ENCODE data around the gene PITPNM1. TPM values are rescaled to one million over a fixed set of nuclear protein-coding genes. Genes with fewer than 3 reads are reported as not detected.

Gene PITPNM1
- total RNA-seq, 1 experiment from 2014 or later = 79.8 TPM

GRCh38 chr11:67535561-67535960 lies 30.4 kb upstream of the PITPNM1 start:
- ATAC-seq (no peak), DNase-seq (no peak)
- no peak overlapping the region for H2AFZ ChIP-seq (ENCODE audit: low read length)
- no peaks in the 10 kb centered on the region for H3K79me2 ChIP-seq (ENCODE audit: low read length)
- H3K4me3 ChIP-seq (ENCODE audit: low read length) = no peak overlapping the region
- no peak overlapping the region for H3K4me2 ChIP-seq (ENCODE audit: low read length)
- no peak for TF ChIP-seq EZH2 (IDR thresholded peaks at IDR 0.05; ENCODE audit: low read length, unreplicated experiment)
- no peak for TF ChIP-seq EZH2phosphoT487 (IDR thresholded peaks at IDR 0.05; ENCODE audit: borderline replicate concordance, low read length)
- TF ChIP-seq CTCF (conservative IDR thresholded peaks at IDR 0.05; ENCODE audit: low read depth, low read length) = no peak
- BruUV-seq (replicated peaks) = no TSS peak
- H3K9ac ChIP-seq (ENCODE audit: low read length) = no peak overlapping the region
- no peaks in the 10 kb centered on the region for H3F3A ChIP-seq (ENCODE audit: low read length, unreplicated experiment)
- peaks cover 27% of the 10 kb centered on the region for H3K9me3 ChIP-seq (ENCODE audit: low read length)
- ChIA-PET CTCF (no interaction called here), POLR2A (ENCODE audit: unreplicated experiment) (no interaction called here)
- intact Hi-C loops (cut with micrococcal nuclease) = no loop called here
- no peaks in the 10 kb centered on the region for H3K9me2 ChIP-seq (replicated peaks; ENCODE audit: low read length)
- no peaks in the 10 kb centered on the region for H3K27me3 ChIP-seq (ENCODE audit: low read length)
- H3K36me3 ChIP-seq (ENCODE audit: low read depth, low read length) = no peaks in the 10 kb centered on the region; the same call in 1 of the 2 replicates
- no peak overlapping the region for H3K27ac ChIP-seq (ENCODE audit: low read length)
- no peaks in the 10 kb centered on the region for H3K4me1 ChIP-seq (ENCODE audit: insufficient read depth, low read length)
- H4K20me1 ChIP-seq (ENCODE audit: low read length) = no peaks in the 10 kb centered on the region

GRCh38 chr11:67534070-67534679 lies 29.0 kb upstream of the PITPNM1 start:
- TF ChIP-seq EZH2phosphoT487 (IDR thresholded peaks at IDR 0.05; ENCODE audit: borderline replicate concordance, low read length) = no peak
- no peak for TF ChIP-seq EZH2 (IDR thresholded peaks at IDR 0.05; ENCODE audit: low read length, unreplicated experiment)
- no peak for TF ChIP-seq CTCF (conservative IDR thresholded peaks at IDR 0.05; ENCODE audit: low read depth, low read length)
- peaks cover 27% of the 10 kb centered on the region for H3K9me3 ChIP-seq (ENCODE audit: low read length)
- H3K9me2 ChIP-seq (replicated peaks; ENCODE audit: low read length) = no peaks in the 10 kb centered on the region
- POLR2A ChIA-PET (ENCODE audit: unreplicated experiment) = no interaction called here
- H3K27me3 ChIP-seq (ENCODE audit: low read length) = no peaks in the 10 kb centered on the region
- H3K4me1 ChIP-seq (ENCODE audit: insufficient read depth, low read length) = no peaks in the 10 kb centered on the region
- no peak for ATAC-seq
- BruUV-seq (replicated peaks) = no TSS peak
- CTCF ChIA-PET = no interaction called here
- no peak overlapping the region for H3K4me2 ChIP-seq (ENCODE audit: low read length)
- DNase-seq = peak; percentile 52
- no peaks in the 10 kb centered on the region; the same call in 1 of the 2 replicates for H3K36me3 ChIP-seq (ENCODE audit: low read depth, low read length)
- H4K20me1 ChIP-seq (ENCODE audit: low read length) = no peaks in the 10 kb centered on the region
- no peak overlapping the region for H2AFZ ChIP-seq (ENCODE audit: low read length)
- no peak overlapping the region for H3K27ac ChIP-seq (ENCODE audit: low read length)
- intact Hi-C loops (cut with micrococcal nuclease) = no loop called here
- H3K79me2 ChIP-seq (ENCODE audit: low read length) = no peaks in the 10 kb centered on the region
- H3K9ac ChIP-seq (ENCODE audit: low read length) = no peak overlapping the region
- no peak overlapping the region for H3K4me3 ChIP-seq (ENCODE audit: low read length)
- no peaks in the 10 kb centered on the region for H3F3A ChIP-seq (ENCODE audit: low read length, unreplicated experiment)

DNA sequence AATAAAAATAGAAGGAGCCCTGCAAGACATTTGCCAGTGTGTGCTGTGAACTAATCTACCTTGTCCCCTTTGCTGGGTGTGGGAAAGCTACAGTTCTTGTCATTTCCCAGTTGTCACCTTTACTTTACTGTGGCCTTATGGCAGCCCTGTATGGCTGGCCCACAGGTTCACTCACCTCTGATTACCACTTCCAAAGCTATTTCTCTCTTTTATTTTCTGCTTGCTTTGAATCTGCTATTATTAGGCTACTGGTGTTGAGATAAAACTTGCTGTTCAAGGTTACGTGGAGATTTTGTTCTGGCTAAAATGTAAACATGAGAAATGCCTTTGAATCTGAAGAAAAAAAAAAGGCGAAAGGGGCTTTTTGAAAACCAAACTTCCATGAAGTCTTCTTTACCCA lies 27.7 kb upstream of the PITPNM1 start:
- ATAC-seq (no peak), DNase-seq (no peak)
- POLR2A ChIA-PET (ENCODE audit: unreplicated experiment) = interaction anchor here (0.6 kb wide), 1 partner anchor 26 kb away, joined by 3 read pairs; no protein-coding TSS in a partner anchor
- Histone ChIP-seq H3K9me3 (ENCODE audit: low read length) (peaks cover 27% of the 10 kb centered on the region), H3K27me3 (ENCODE audit: low read length) (no peaks in the 10 kb centered on the region), H3K4me3 (ENCODE audit: low read length) (no peak overlapping the region), H3K79me2 (ENCODE audit: low read length) (no peaks in the 10 kb centered on the region), H3K4me2 (ENCODE audit: low read length) (no peak overlapping the region), H3K9me2 (replicated peaks; ENCODE audit: low read length) (no peaks in the 10 kb centered on the region), H3K9ac (ENCODE audit: low read length) (no peak overlapping the region), H2AFZ (ENCODE audit: low read length) (no peak overlapping the region), H3K36me3 (ENCODE audit: low read depth, low read length) (no peaks in the 10 kb centered on the region; the same call in 1 of the 2 replicates), H4K20me1 (ENCODE audit: low read length) (no peaks in the 10 kb centered on the region), H3K4me1 (ENCODE audit: insufficient read depth, low read length) (no peaks in the 10 kb centered on the region), H3K27ac (ENCODE audit: low read length) (no peak overlapping the region), H3F3A (ENCODE audit: low read length, unreplicated experiment) (no peaks in the 10 kb centered on the region)
- CTCF ChIA-PET = no interaction called here
- TF ChIP-seq EZH2phosphoT487 (IDR thresholded peaks at IDR 0.05; ENCODE audit: borderline replicate concordance, low read length) (no peak), EZH2 (IDR thresholded peaks at IDR 0.05; ENCODE audit: low read length, unreplicated experiment) (no peak), CTCF (conservative IDR thresholded peaks at IDR 0.05; ENCODE audit: low read depth, low read length) (no peak)
- intact Hi-C loops (cut with micrococcal nuclease) = no loop called here
- BruUV-seq (replicated peaks) = no TSS peak
